Neural progenitor cell (in vitro differentiated cells): ENCODE data around the gene CENPC.

Source experiments
- CTCF ChIP-seq: fragments of 200-600 bp; sonication (generic); IDR thresholded peaks from 2 replicates; pipeline ENCODE4 v1.5.1; 2017; ENCODE audit warnings: antibody characterized with exemption, mild to moderate bottlenecking
- EZH2 ChIP-seq: fragments of 200-600 bp; sonication (generic); IDR thresholded peaks from 2 replicates; pipeline ENCODE4 v1.6.1; 2017; ENCODE audit warnings: antibody characterized with exemption, mild to moderate bottlenecking, moderate library complexity

GRCh38 chr4:67550451-67550850, 5.1 kb upstream of the CENPC start:
- TF ChIP-seq CTCF (no peak), EZH2 (no peak)
